Caco-2 (cell line): ENCODE data around the gene UBE2J2. TPM values are rescaled to one million over a fixed set of nuclear protein-coding genes. Genes with fewer than 3 reads are reported as not detected.

Experiments
- BruUV-seq: library from RNA; stranded (reverse); fragments of 400-500 nt; replicated peaks from 2 replicates; lab custom pipeline; 2021; lab: Mats Ljungman, UMichigan
- CTCF ChIA-PET: fragments of 300-600 bp; sonication (Branson Sonifier 250); formaldehyde crosslinking; loops from one replicate; lab custom pipeline; 2022; ENCODE audit warnings: antibody characterized with exemption; lab: Charles Lee
- POLR2A ChIA-PET: fragments of 300-600 bp; sonication (Branson Sonifier 250); formaldehyde crosslinking; loops from one replicate; lab custom pipeline; 2022; ENCODE audit warnings: antibody characterized with exemption; lab: Charles Lee
- DNase-seq, 2 experiments: peaks; one replicate each; pipeline versions ENCODE4 v3.0.0 to v3.0.0-alpha.2; 2020 to 2022
- H3K27me3 ChIP-seq: replicated peaks from 2 replicates; pipeline ENCODE4 v1.6.0; 2011; ENCODE audit warnings: low read length; ENCODE audit not compliant: control insufficient read depth, insufficient read depth
- H3K36me3 ChIP-seq: 2 replicates; pipeline ENCODE4 v1.5.1; 2011; ENCODE audit warnings: low read length; ENCODE audit not compliant: control insufficient read depth, insufficient read depth
- H3K4me1 ChIP-seq: fragments of 250-450 bp; sonication (Bioruptor Pico); 2 replicates; pipeline ENCODE4 v1.5.1; 2020; ENCODE audit warnings: mild to moderate bottlenecking
- H3K4me3 ChIP-seq: 2 replicates; pipeline ENCODE4 v1.5.1; 2011; ENCODE audit warnings: low read depth, mild to moderate bottlenecking, control low read depth, low read length
- H3K9me3 ChIP-seq: fragments of 250-450 bp; sonication (Bioruptor Pico); 2 replicates; pipeline ENCODE4 v1.5.1; 2020; ENCODE audit warnings: mild to moderate bottlenecking, moderate library complexity
- H3K27ac Mint-ChIP-seq: one replicate; pipeline ENCODE4 v1.8.0; 2022; ENCODE audit warnings: mixed read lengths; ENCODE audit not compliant: unreplicated experiment
- H3K27me3 Mint-ChIP-seq: one replicate; pipeline ENCODE4 v1.8.0; 2022; ENCODE audit warnings: mixed read lengths; ENCODE audit not compliant: insufficient read depth, unreplicated experiment
- H3K36me3 Mint-ChIP-seq: one replicate; pipeline ENCODE4 v1.8.0; 2022; ENCODE audit warnings: mild to moderate bottlenecking, mixed read lengths; ENCODE audit not compliant: insufficient read depth, unreplicated experiment
- H3K4me1 Mint-ChIP-seq: one replicate; pipeline ENCODE4 v1.8.0; 2022; ENCODE audit warnings: low read depth, mixed read lengths; ENCODE audit not compliant: unreplicated experiment
- H3K4me3 Mint-ChIP-seq: one replicate; pipeline ENCODE4 v1.8.0; 2022; ENCODE audit warnings: mild to moderate bottlenecking, moderate library complexity, mixed read lengths; ENCODE audit not compliant: unreplicated experiment
- H3K9me3 Mint-ChIP-seq: one replicate; pipeline ENCODE4 v1.8.0; 2022; ENCODE audit warnings: mixed read lengths; ENCODE audit not compliant: unreplicated experiment
- intact Hi-C: fragments of 100-400 bp; cut with micrococcal nuclease; formaldehyde crosslinking; loops from one replicate; pipeline ENCODE4 v1.10.0; 2022; ENCODE audit not compliant: unreplicated experiment
- total RNA-seq: library from RNA; stranded (reverse); gene quantifications from 2 replicates; pipeline ENCODE4 v1.2.3, GENCODE V29; 2022
- TF ChIP-seq, protein P1 (sequence below), 2 experiments: fragments of 200-600 bp in 1 of 2; IDR thresholded peaks; 1 replicate in 1 of 2; 2 replicates in 1 of 2; pipeline versions ENCODE4 v1.5.1 to v1.8.0; 2011 to 2022; ENCODE audit warnings: antibody characterized with exemption in 1 of 2, control low read depth in 1 of 2, inconsistent platforms in 1 of 2, low read depth in 1 of 2, low read length in 1 of 2, mild to moderate bottlenecking in 1 of 2, moderate library complexity in 1 of 2; ENCODE audit not compliant: insufficient read depth in 1 of 2, severe bottlenecking in 1 of 2, unreplicated experiment in 1 of 2

UBE2J2 gene
- total RNA-seq, 1 experiment from 2014 or later, result 57.2 TPM

- Mint-ChIP-seq H3K36me3 (no peaks in the 10 kb centered on the region), H3K9me3 (no peaks in the 10 kb centered on the region), H3K27ac (no peak overlapping the region), H3K4me1 (no peaks in the 10 kb centered on the region), H3K27me3 (no peaks in the 10 kb centered on the region), H3K4me3 (no peak overlapping the region)
- H3K4me1 ChIP-seq, result 0 out of 2 replicates have a peak, but pooled peaks cover 6% of the 10 kb centered on the region
- no TSS peak for BruUV-seq
- ChIA-PET POLR2A (no interaction called here), CTCF (interaction anchor here (0.6 kb wide), 1 partner anchor 15 kb away, joined by 3 read pairs; no protein-coding TSS in a partner anchor)
- TF ChIP-seq, protein P1, sequence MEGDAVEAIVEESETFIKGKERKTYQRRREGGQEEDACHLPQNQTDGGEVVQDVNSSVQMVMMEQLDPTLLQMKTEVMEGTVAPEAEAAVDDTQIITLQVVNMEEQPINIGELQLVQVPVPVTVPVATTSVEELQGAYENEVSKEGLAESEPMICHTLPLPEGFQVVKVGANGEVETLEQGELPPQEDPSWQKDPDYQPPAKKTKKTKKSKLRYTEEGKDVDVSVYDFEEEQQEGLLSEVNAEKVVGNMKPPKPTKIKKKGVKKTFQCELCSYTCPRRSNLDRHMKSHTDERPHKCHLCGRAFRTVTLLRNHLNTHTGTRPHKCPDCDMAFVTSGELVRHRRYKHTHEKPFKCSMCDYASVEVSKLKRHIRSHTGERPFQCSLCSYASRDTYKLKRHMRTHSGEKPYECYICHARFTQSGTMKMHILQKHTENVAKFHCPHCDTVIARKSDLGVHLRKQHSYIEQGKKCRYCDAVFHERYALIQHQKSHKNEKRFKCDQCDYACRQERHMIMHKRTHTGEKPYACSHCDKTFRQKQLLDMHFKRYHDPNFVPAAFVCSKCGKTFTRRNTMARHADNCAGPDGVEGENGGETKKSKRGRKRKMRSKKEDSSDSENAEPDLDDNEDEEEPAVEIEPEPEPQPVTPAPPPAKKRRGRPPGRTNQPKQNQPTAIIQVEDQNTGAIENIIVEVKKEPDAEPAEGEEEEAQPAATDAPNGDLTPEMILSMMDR (IDR thresholded peaks at IDR 0.05; ENCODE audit: insufficient read depth in 1 of 2, low read depth in 1 of 2, low read length in 1 of 2, severe bottlenecking in 1 of 2, unreplicated experiment in 1 of 2), result no peak
- intact Hi-C loops, result no loop called here
- no peaks in the 10 kb centered on the region for H3K27me3 ChIP-seq
- no peak for DNase-seq
- H3K36me3 ChIP-seq, result no peaks in the 10 kb centered on the region
- H3K9me3 ChIP-seq, result no peaks in the 10 kb centered on the region
- H3K4me3 ChIP-seq, result no peak overlapping the region
Measured at GRCh38 chr1:1279028-1279427, 5.4 kb upstream of the UBE2J2 start.

DNA sequence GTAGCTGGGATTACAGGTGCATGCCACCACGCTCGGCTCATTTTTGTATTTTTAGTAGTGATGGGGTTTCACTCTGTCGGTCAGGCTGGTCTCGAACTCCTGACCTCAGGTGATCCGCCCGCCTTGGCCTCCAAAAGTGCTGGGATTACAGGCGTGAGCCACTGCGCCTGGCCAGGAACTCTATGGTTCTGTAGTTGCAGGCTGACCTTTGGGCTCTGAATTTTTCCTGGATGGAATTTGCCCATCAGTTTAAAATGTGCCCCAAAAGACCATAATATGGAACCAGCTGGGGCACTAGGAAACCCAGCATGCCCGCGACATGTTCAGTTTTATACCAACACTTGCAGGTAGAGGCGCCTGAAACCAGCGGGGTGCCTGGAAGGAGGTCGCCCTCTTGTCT, 5.0 kb upstream of the UBE2J2 start:
- BruUV-seq, result no TSS peak
- Mint-ChIP-seq H3K27ac (no peak overlapping the region), H3K36me3 (no peaks in the 10 kb centered on the region), H3K4me1 (no peaks in the 10 kb centered on the region), H3K9me3 (no peaks in the 10 kb centered on the region), H3K4me3 (no peak overlapping the region), H3K27me3 (no peaks in the 10 kb centered on the region)
- intact Hi-C loops, result no loop called here
- no peaks in the 10 kb centered on the region for H3K9me3 ChIP-seq
- ChIA-PET CTCF (interaction anchor here (0.6 kb wide), 1 partner anchor 15 kb away, joined by 3 read pairs; no protein-coding TSS in a partner anchor), POLR2A (no interaction called here)
- TF ChIP-seq, protein P1 (IDR thresholded peaks at IDR 0.05; ENCODE audit: insufficient read depth in 1 of 2, low read depth in 1 of 2, low read length in 1 of 2, severe bottlenecking in 1 of 2, unreplicated experiment in 1 of 2), result no peak
- H3K4me3 ChIP-seq, result no peak overlapping the region
- H3K27me3 ChIP-seq, result no peaks in the 10 kb centered on the region
- no peak for DNase-seq
- H3K36me3 ChIP-seq, result no peaks in the 10 kb centered on the region
- H3K4me1 ChIP-seq, result 0 out of 2 replicates have a peak, but pooled peaks cover 6% of the 10 kb centered on the region

GRCh38 chr1:1275836-1276235, 2.2 kb upstream of the UBE2J2 start:
- Histone ChIP-seq H3K27me3 (no peaks in the 10 kb centered on the region), H3K36me3 (no peaks in the 10 kb centered on the region), H3K9me3 (no peaks in the 10 kb centered on the region), H3K4me1 (0 out of 2 replicates have a peak, but pooled peaks cover 6% of the 10 kb centered on the region), H3K4me3 (no peak overlapping the region)
- ChIA-PET CTCF (interaction anchor here (0.6 kb wide), 1 partner anchor 113 kb away, joined by 9 read pairs; no protein-coding TSS in a partner anchor), POLR2A (no interaction called here)
- no TSS peak for BruUV-seq
- Mint-ChIP-seq H3K27ac (no peak overlapping the region), H3K4me1 (no peaks in the 10 kb centered on the region), H3K36me3 (peaks cover 13% of the 10 kb centered on the region), H3K27me3 (no peaks in the 10 kb centered on the region), H3K9me3 (no peaks in the 10 kb centered on the region), H3K4me3 (no peak overlapping the region)
- TF ChIP-seq, protein P1 (IDR thresholded peaks at IDR 0.05; ENCODE audit: insufficient read depth in 1 of 2, low read depth in 1 of 2, low read length in 1 of 2, severe bottlenecking in 1 of 2, unreplicated experiment in 1 of 2), result no peak
- DNase-seq, result no peak
- intact Hi-C loops, result no loop called here
